ENCODE data around the gene STK32C. TPM values are rescaled to one million over a fixed set of nuclear protein-coding genes. Genes with fewer than 3 reads are reported as not detected.
A peak's percentile ranks its signal among the peaks of the same experiment; 100 is the strongest.

Gene STK32C
- total RNA-seq, 4 donors from 2014 or later = 3.3 to 5.7 (median 3.5) TPM

- Histone ChIP-seq H3K36me3 (no peaks in the 10 kb centered on the region), H3K9me3 (no peaks in the 10 kb centered on the region), H3K4me3 (replicated peaks in 1 of 3) (no peak overlapping the region), H3K4me1 (no peaks in the 10 kb centered on the region), H3K27me3 (no peaks in the 10 kb centered on the region), H3K27ac (no peak overlapping the region)
- no peak for DNase-seq
- WGBS, 2 donors = 68 to 78% methylated on average over 8 to 12 of the region's 21 CpGs
- intact Hi-C loops (cut with DNase I) = no loop called here
- TF ChIP-seq POLR2A (IDR thresholded peaks at IDR 0.05) = no peak
- TF ChIP-seq CTCF (IDR thresholded peaks at IDR 0.05) = no peak
These were observed 77.1 kb downstream of the STK32C start for GRCh38 chr10:132230557-132231210.

- WGBS, 2 donors = 61 to 73% methylated on average over 22 to 26 of the region's 36 CpGs
- no peak for TF ChIP-seq POLR2A (IDR thresholded peaks at IDR 0.05)
- TF ChIP-seq CTCF (IDR thresholded peaks at IDR 0.05) = no peak
- no peaks in the 10 kb centered on the region for H3K27me3 ChIP-seq
- DNase-seq = no peak
- H3K36me3 ChIP-seq = no peaks in the 10 kb centered on the region
- H3K27ac ChIP-seq = no peak overlapping the region
- H3K4me1 ChIP-seq = no peaks in the 10 kb centered on the region
- no peaks in the 10 kb centered on the region for H3K9me3 ChIP-seq
- intact Hi-C loops (cut with DNase I) = loop anchor here (10.0 kb wide), 1 partner anchor 405 kb away; no protein-coding TSS in a partner anchor
- peak overlapping the region in 1 of 3 donors; percentile 19 for H3K4me3 ChIP-seq (replicated peaks in 1 of 3)
These were observed 77.8 kb downstream of the STK32C start for GRCh38 chr10:132229834-132230556.

- 79 to 84% methylated on average over 5 to 6 of the region's 6 CpGs for WGBS, 2 donors
- Histone ChIP-seq H3K4me1 (no peaks in the 10 kb centered on the region), H3K27me3 (no peaks in the 10 kb centered on the region), H3K4me3 (replicated peaks in 1 of 3) (no peak overlapping the region), H3K27ac (no peak overlapping the region), H3K9me3 (no peaks in the 10 kb centered on the region), H3K36me3 (no peaks in the 10 kb centered on the region)
- intact Hi-C loops (cut with DNase I) = loop anchor here (10.0 kb wide), 1 partner anchor 406 kb away; no protein-coding TSS in a partner anchor
- DNase-seq = no peak
- no peak for TF ChIP-seq POLR2A (IDR thresholded peaks at IDR 0.05)
- no peak for TF ChIP-seq CTCF (IDR thresholded peaks at IDR 0.05)
These were observed 78.7 kb downstream of the STK32C start for GRCh38 chr10:132229096-132229495.

- TF ChIP-seq CTCF (IDR thresholded peaks at IDR 0.05) (no peak), POLR2A (IDR thresholded peaks at IDR 0.05) (no peak)
- H3K36me3 ChIP-seq = no peaks in the 10 kb centered on the region
- intact Hi-C loops (cut with DNase I) = loop anchor here (10.0 kb wide), 1 partner anchor 406 kb away; no protein-coding TSS in a partner anchor
- no peaks in the 10 kb centered on the region for H3K9me3 ChIP-seq
- H3K4me3 ChIP-seq (replicated peaks in 1 of 3) = no peak overlapping the region
- DNase-seq = no peak
- 92 to 96% methylated on average over 12 to 14 of the region's 14 CpGs for WGBS, 2 donors
- H3K4me1 ChIP-seq = no peaks in the 10 kb centered on the region
- no peak overlapping the region for H3K27ac ChIP-seq
- H3K27me3 ChIP-seq = no peaks in the 10 kb centered on the region
These were observed 79.1 kb downstream of the STK32C start for GRCh38 chr10:132228616-132229015.

- TF ChIP-seq POLR2A (IDR thresholded peaks at IDR 0.05) (no peak), CTCF (IDR thresholded peaks at IDR 0.05) (no peak)
- no peaks in the 10 kb centered on the region for H3K4me1 ChIP-seq
These were observed 79.8 kb downstream of the STK32C start for GRCh38 chr10:132227851-132228390.

More at GRCh38 chr10:132227851-132228390, 79.8 kb downstream of the STK32C start:
- Histone ChIP-seq H3K36me3 (no peaks in the 10 kb centered on the region), H3K27ac (no peak overlapping the region), H3K27me3 (no peaks in the 10 kb centered on the region), H3K9me3 (no peaks in the 10 kb centered on the region), H3K4me3 (replicated peaks in 1 of 3) (no peak overlapping the region)
- WGBS, 2 donors = 87 to 92% methylated on average over 23 to 26 of the region's 29 CpGs
- DNase-seq = no peak
- intact Hi-C loops (cut with DNase I) = loop anchor here (10.0 kb wide), 1 partner anchor 407 kb away; no protein-coding TSS in a partner anchor
